Loucy (cell line): ENCODE measurements around the gene F5.

Source experiments
- H2AFZ ChIP-seq: fragments of 200-600 bp; sonication (generic); 2 replicates; pipeline ENCODE4 v1.6.0; 2016; ENCODE audit warnings: antibody characterized with exemption, mild to moderate bottlenecking, low read length, moderate library complexity
- H3F3A ChIP-seq: fragments of 200-600 bp; 2 replicates; pipeline ENCODE4 v1.6.0; 2016; ENCODE audit warnings: antibody characterized with exemption, low read depth, mild to moderate bottlenecking
- H3K27me3 ChIP-seq: fragments of 200-600 bp; sonication (generic); 2 replicates; pipeline ENCODE4 v1.6.1; 2014; ENCODE audit warnings: low read length, mild to moderate bottlenecking; ENCODE audit not compliant: insufficient read depth, poor library complexity, severe bottlenecking
- H3K36me3 ChIP-seq: fragments of 200-600 bp; sonication (generic); 2 replicates; pipeline ENCODE4 v1.6.1; 2016; ENCODE audit warnings: low read length; ENCODE audit not compliant: insufficient read depth
- H3K4me1 ChIP-seq: fragments of 200-600 bp; sonication (generic); 2 replicates; pipeline ENCODE4 v1.5.1; 2014; ENCODE audit warnings: low read length, mild to moderate bottlenecking; ENCODE audit not compliant: insufficient read depth, poor library complexity, severe bottlenecking
- H3K4me2 ChIP-seq: fragments of 200-600 bp; sonication (generic); 2 replicates; pipeline ENCODE4 v1.6.0; 2014; ENCODE audit warnings: antibody characterized with exemption, low read length, low read depth, mild to moderate bottlenecking; ENCODE audit not compliant: poor library complexity, severe bottlenecking
- H3K4me3 ChIP-seq: fragments of 200-600 bp; sonication (generic); 2 replicates; pipeline ENCODE4 v1.5.1; 2014; ENCODE audit warnings: low read length, mild to moderate bottlenecking, mixed read lengths; ENCODE audit not compliant: poor library complexity, severe bottlenecking
- H3K79me2 ChIP-seq: fragments of 200-600 bp; sonication (generic); 2 replicates; pipeline ENCODE4 v1.6.1; 2014; ENCODE audit warnings: low read length; ENCODE audit not compliant: insufficient read depth
- H3K9ac ChIP-seq: fragments of 200-600 bp; sonication (generic); 2 replicates; pipeline ENCODE4 v1.6.0; 2014; ENCODE audit warnings: mild to moderate bottlenecking, low read depth, low read length, moderate library complexity; ENCODE audit not compliant: poor library complexity, severe bottlenecking
- H3K9me2 ChIP-seq: fragments of 200-600 bp; sonication (generic); replicated peaks from 2 replicates; pipeline ENCODE4 v1.6.1; 2016; ENCODE audit warnings: low read depth, low read length, mixed read lengths
- H3K9me3 ChIP-seq: fragments of 200-600 bp; sonication (generic); 2 replicates; pipeline ENCODE4 v1.6.1; 2014; ENCODE audit warnings: mild to moderate bottlenecking, antibody characterized with exemption, low read length, low read depth; ENCODE audit not compliant: insufficient read depth
- H4K20me1 ChIP-seq: fragments of 200-600 bp; sonication (generic); 2 replicates; pipeline ENCODE4 v1.6.0; 2014; ENCODE audit warnings: antibody characterized with exemption, low read length, mild to moderate bottlenecking; ENCODE audit not compliant: insufficient read depth, poor library complexity, severe bottlenecking
- EZH2phosphoT487 ChIP-seq: fragments of 200-600 bp; IDR thresholded peaks from 2 replicates; pipeline ENCODE4 v1.6.1; 2018; ENCODE audit warnings: antibody characterized with exemption, mild to moderate bottlenecking, moderate library complexity, borderline replicate concordance
- TF ChIP-seq, protein P1 (sequence below): fragments of 200-600 bp; sonication (generic); conservative IDR thresholded peaks from 2 replicates; pipeline ENCODE4 v1.5.1; 2014; ENCODE audit warnings: mild to moderate bottlenecking, antibody characterized with exemption, low read length

The F5 gene

DNA sequence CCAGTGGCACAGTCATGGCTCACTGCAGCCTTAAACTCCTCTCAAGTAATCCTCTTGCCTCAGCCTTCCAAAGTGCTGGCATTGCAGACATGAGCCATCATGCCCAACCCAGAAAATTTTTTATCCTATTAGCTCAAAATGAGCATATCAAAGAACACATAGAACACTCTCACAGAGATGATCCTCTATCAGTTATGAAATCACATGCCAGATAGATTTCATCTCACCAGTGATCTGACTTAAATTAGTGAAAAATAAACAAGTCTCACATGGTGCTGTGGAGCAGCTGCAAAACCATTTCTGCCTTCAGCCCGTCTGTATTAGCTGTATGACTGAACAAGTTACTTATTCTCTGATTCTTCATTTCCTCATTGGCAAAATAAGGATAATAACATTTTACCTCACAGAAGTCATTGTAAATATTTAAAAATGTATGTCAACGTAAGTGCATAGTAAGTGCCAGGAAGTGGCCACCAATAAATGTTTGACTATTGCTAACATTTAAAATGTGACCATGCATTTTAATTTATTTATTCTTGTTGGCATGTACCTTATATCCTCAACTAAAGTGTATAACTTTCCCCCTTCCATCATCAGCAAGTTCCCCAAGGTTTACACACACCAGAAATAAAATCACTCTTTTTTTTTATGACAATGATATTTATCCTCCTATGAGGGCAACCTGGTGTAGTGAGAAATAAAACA lies 71.6 kb downstream of the F5 start:
- Histone ChIP-seq H4K20me1 (no peaks in the 10 kb centered on the region), H3K9me3 (no peaks in the 10 kb centered on the region), H3K36me3 (no peaks in the 10 kb centered on the region), H3K4me3 (no peak overlapping the region), H3K27me3 (no peaks in the 10 kb centered on the region), H3K4me2 (peak overlapping the region; percentile 0), H3K4me1 (peaks cover 44% of the 10 kb centered on the region), H2AFZ (peak overlapping the region; percentile 63; the same call in 1 of the 2 replicates), H3K9me2 (no peaks in the 10 kb centered on the region), H3F3A (no peaks in the 10 kb centered on the region), H3K9ac (no peak overlapping the region), H3K79me2 (no peaks in the 10 kb centered on the region)
- TF ChIP-seq EZH2phosphoT487: no peak
- TF ChIP-seq, protein P1, sequence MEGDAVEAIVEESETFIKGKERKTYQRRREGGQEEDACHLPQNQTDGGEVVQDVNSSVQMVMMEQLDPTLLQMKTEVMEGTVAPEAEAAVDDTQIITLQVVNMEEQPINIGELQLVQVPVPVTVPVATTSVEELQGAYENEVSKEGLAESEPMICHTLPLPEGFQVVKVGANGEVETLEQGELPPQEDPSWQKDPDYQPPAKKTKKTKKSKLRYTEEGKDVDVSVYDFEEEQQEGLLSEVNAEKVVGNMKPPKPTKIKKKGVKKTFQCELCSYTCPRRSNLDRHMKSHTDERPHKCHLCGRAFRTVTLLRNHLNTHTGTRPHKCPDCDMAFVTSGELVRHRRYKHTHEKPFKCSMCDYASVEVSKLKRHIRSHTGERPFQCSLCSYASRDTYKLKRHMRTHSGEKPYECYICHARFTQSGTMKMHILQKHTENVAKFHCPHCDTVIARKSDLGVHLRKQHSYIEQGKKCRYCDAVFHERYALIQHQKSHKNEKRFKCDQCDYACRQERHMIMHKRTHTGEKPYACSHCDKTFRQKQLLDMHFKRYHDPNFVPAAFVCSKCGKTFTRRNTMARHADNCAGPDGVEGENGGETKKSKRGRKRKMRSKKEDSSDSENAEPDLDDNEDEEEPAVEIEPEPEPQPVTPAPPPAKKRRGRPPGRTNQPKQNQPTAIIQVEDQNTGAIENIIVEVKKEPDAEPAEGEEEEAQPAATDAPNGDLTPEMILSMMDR: no peak

DNA sequence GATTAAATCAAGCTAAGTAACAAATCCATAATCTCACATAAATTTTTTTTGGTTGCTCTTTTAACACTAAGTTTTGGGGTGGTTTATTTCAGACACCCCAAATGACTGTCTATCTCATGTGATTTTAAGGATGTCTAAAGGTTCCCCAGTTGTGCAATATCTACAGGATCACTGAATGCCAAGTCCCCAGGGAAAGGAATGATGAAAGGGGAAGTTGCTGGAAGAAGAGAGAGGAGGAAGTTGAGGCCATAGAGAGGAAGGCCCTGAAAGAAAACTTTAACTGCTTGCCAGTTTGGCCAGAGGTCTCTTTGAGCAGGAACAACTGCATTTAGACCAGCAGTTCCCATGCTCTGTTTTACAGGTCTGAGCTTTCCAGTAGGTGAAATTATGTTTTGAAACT lies 73.1 kb downstream of the F5 start:
- peaks cover 10% of the 10 kb centered on the region for H3F3A ChIP-seq
- H3K27me3 ChIP-seq: no peaks in the 10 kb centered on the region
- H3K4me2 ChIP-seq: no peak overlapping the region
- no peaks in the 10 kb centered on the region for H3K36me3 ChIP-seq
- no peaks in the 10 kb centered on the region for H3K9me2 ChIP-seq
- H2AFZ ChIP-seq: peak overlapping the region; percentile 74
- no peaks in the 10 kb centered on the region for H3K9me3 ChIP-seq
- H3K4me1 ChIP-seq: peaks cover 58% of the 10 kb centered on the region
- no peak overlapping the region for H3K4me3 ChIP-seq
- no peaks in the 10 kb centered on the region for H3K79me2 ChIP-seq
- TF ChIP-seq, protein P1: no peak
- no peak for TF ChIP-seq EZH2phosphoT487
- H3K9ac ChIP-seq: no peak overlapping the region
- no peaks in the 10 kb centered on the region for H4K20me1 ChIP-seq

DNA sequence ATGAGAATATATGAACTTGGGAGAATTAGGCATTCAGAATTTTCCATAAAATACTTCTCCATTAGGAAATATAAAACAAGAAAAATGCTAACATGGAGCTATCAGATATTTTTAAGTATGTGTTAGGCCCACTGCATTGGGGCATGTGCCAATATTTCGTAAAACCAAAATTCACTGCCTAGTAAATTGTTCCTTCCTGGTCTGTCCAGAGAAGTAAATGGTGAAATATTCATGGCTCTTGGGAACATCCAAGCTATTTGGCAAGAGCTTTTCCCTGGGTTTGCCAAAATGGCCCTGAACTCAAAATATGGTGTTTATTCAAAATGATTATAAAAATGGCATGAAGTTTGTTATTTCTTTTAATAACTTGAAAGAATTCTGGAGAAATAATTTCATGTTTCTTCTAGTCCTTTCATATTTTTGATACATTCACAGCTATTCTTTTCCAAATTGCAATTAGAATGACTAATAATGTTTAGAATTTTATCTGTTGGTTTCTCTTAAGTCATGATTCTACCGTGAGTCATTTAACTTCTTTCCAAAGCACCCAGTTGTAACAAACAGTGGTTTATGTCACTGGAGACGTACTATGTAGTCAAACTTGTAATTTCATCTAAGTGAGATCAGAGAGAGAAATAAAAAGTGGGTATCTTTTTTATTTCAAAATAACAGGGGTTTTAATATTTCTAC lies 74.8 kb downstream of the F5 start:
- H3K9ac ChIP-seq: no peak overlapping the region
- no peak overlapping the region for H3K4me3 ChIP-seq
- H3K9me2 ChIP-seq: no peaks in the 10 kb centered on the region
- no peaks in the 10 kb centered on the region for H3K27me3 ChIP-seq
- peaks cover 20% of the 10 kb centered on the region for H3F3A ChIP-seq
- peaks cover 75% of the 10 kb centered on the region for H3K4me1 ChIP-seq
- no peak overlapping the region for H2AFZ ChIP-seq
- no peak overlapping the region for H3K4me2 ChIP-seq
- H3K9me3 ChIP-seq: no peaks in the 10 kb centered on the region
- H3K36me3 ChIP-seq: no peaks in the 10 kb centered on the region
- H4K20me1 ChIP-seq: no peaks in the 10 kb centered on the region
- no peak for TF ChIP-seq EZH2phosphoT487
- TF ChIP-seq, protein P1: no peak
- H3K79me2 ChIP-seq: no peaks in the 10 kb centered on the region
